Liver (tissue), 9 donors: Measurements from ENCODE around the gene NDUFS7. TPM values are rescaled to one million over a fixed set of nuclear protein-coding genes. Genes with fewer than 3 reads are reported as not detected.

Source experiments
- DNase-seq: peaks from one replicate; pipeline ENCODE4 v3.0.0-alpha.2; 2017; ENCODE audit warnings: low spot score
- H3K27ac ChIP-seq, 2 donors: one replicate each; pipeline ENCODE4 v1.7.0; 2013; ENCODE audit warnings: inconsistent platforms in 2 of 2, low read length in 2 of 2, control low read depth in 1 of 2, low read depth in 1 of 2, mild to moderate bottlenecking in 1 of 2
- H3K27me3 ChIP-seq, 4 donors: one replicate each; pipeline versions ENCODE4 v1.6.1 to v1.7.0; 2013; ENCODE audit warnings: low read length in 3 of 4, inconsistent platforms in 1 of 4, mild to moderate bottlenecking in 1 of 4, moderate library complexity in 1 of 4; ENCODE audit not compliant: control insufficient read depth in 4 of 4, insufficient read depth in 4 of 4
- H3K36me3 ChIP-seq, 4 donors: one replicate each; pipeline versions ENCODE4 v1.6.1 to v1.7.0; 2013; ENCODE audit warnings: low read length in 3 of 4, mild to moderate bottlenecking in 3 of 4, low read depth in 1 of 4, moderate library complexity in 1 of 4; ENCODE audit not compliant: control insufficient read depth in 4 of 4, insufficient read depth in 3 of 4
- H3K4me1 ChIP-seq, 4 donors: one replicate each; pipeline versions ENCODE4 v1.6.1 to v1.7.0; 2013; ENCODE audit warnings: low read length in 3 of 4, mild to moderate bottlenecking in 3 of 4, moderate library complexity in 1 of 4; ENCODE audit not compliant: control insufficient read depth in 4 of 4, insufficient read depth in 4 of 4
- H3K4me3 ChIP-seq, 3 donors: one replicate each; pipeline versions ENCODE4 v1.6.1 to v1.7.0; 2013; ENCODE audit warnings: low read length in 3 of 3, control low read depth in 1 of 3, low read depth in 1 of 3, mild to moderate bottlenecking in 1 of 3
- H3K9ac ChIP-seq, 2 donors: one replicate each; pipeline ENCODE4 v1.7.0; 2013; ENCODE audit warnings: low read length in 2 of 2, mild to moderate bottlenecking in 2 of 2, moderate library complexity in 2 of 2, control low read depth in 1 of 2, low read depth in 1 of 2
- H3K9me3 ChIP-seq, 4 donors: one replicate each; pipeline versions ENCODE4 v1.6.1 to v1.7.0; 2013; ENCODE audit warnings: low read length in 3 of 4; ENCODE audit not compliant: control insufficient read depth in 4 of 4
- EGR1 ChIP-seq, 2 donors: IDR thresholded peaks; 2 replicates each; pipeline ENCODE4 v1.6.1; 2016 to 2018; ENCODE audit warnings: antibody characterized with exemption in 2 of 2, low read depth in 2 of 2
- FOXA1 ChIP-seq: IDR thresholded peaks from 2 replicates; pipeline ENCODE4 v1.6.1; 2016; ENCODE audit warnings: antibody characterized with exemption
- FOXA2 ChIP-seq: IDR thresholded peaks from 2 replicates; pipeline ENCODE4 v1.6.1; 2016; ENCODE audit warnings: antibody characterized with exemption
- GABPA ChIP-seq, 2 donors: IDR thresholded peaks in 1 of 2; conservative IDR thresholded peaks in 1 of 2; 2 replicates each; pipeline ENCODE4 v1.6.1; 2016; ENCODE audit warnings: antibody characterized with exemption in 2 of 2, mild to moderate bottlenecking in 1 of 2, moderate library complexity in 1 of 2
- HNF4A ChIP-seq, 2 donors: conservative IDR thresholded peaks; 2 replicates each; pipeline ENCODE4 v1.6.1; 2016; ENCODE audit warnings: antibody characterized with exemption in 2 of 2, mild to moderate bottlenecking in 2 of 2
- HNF4G ChIP-seq: IDR thresholded peaks from 2 replicates; pipeline ENCODE4 v1.6.1; 2016; ENCODE audit warnings: antibody characterized with exemption
- JUND ChIP-seq, 2 donors: IDR thresholded peaks; 2 replicates each; pipeline ENCODE4 v1.6.1; 2016; ENCODE audit warnings: antibody characterized with exemption in 2 of 2
- MAX ChIP-seq: IDR thresholded peaks from 2 replicates; pipeline ENCODE4 v1.6.1; 2016; ENCODE audit warnings: antibody characterized with exemption
- NR2F2 ChIP-seq: IDR thresholded peaks from 2 replicates; pipeline ENCODE4 v1.6.1; 2016; ENCODE audit warnings: antibody characterized with exemption
- RAD21 ChIP-seq, 2 donors: IDR thresholded peaks; 2 replicates each; pipeline ENCODE4 v1.6.1; 2016; ENCODE audit warnings: antibody characterized with exemption in 2 of 2, mild to moderate bottlenecking in 2 of 2
- RXRA ChIP-seq, 2 donors: IDR thresholded peaks; 2 replicates each; pipeline ENCODE4 v1.6.1; 2017 to 2018; ENCODE audit warnings: antibody characterized with exemption in 2 of 2, mild to moderate bottlenecking in 1 of 2
- SP1 ChIP-seq: IDR thresholded peaks from 2 replicates; pipeline ENCODE4 v1.6.1; 2018; ENCODE audit warnings: antibody characterized with exemption, mild to moderate bottlenecking
- TAF1 ChIP-seq: conservative IDR thresholded peaks from 2 replicates; pipeline ENCODE4 v1.6.1; 2016; ENCODE audit warnings: antibody characterized with exemption, mild to moderate bottlenecking
- YY1 ChIP-seq: IDR thresholded peaks from 2 replicates; pipeline ENCODE4 v1.6.1; 2016; ENCODE audit warnings: antibody characterized with exemption, mild to moderate bottlenecking
- ZBTB33 ChIP-seq: IDR thresholded peaks from 2 replicates; pipeline ENCODE4 v1.6.1; 2016; ENCODE audit warnings: antibody characterized with exemption
- WGBS: extraction: QIAGEN DNeasy Blood & Tissue Kit; methylation state at CpG from one replicate; pipeline ENCODE4 v1.1.7; 2013; 5-methylcytosine and 5-hydroxymethylcytosine counted together
- polyA plus RNA-seq, 2 donors: library from polyadenylated mRNA; stranded (reverse) in 1 of 2; unstranded in 1 of 2; fragments of 200-250 nt in 1 of 2; fragments of >200 nt in 1 of 2; fragmentation: Nextera tagmentation in 1 of 2; extraction: Ambion mirVana in 1 of 2; gene quantifications; one replicate each; pipeline versions ENCODE4 v1.2.1 to v1.2.3, GENCODE V29; 2013 to 2015
- total RNA-seq, 2 donors: library from RNA; depleted of rRNA; stranded (reverse); fragments of >200 nt; gene quantifications; one replicate each; pipeline ENCODE4 v1.2.3, GENCODE V29; 2014
- TF ChIP-seq, protein P1 (sequence below): IDR thresholded peaks from 2 replicates; pipeline ENCODE4 v1.6.1; 2016; ENCODE audit warnings: antibody characterized with exemption
- TF ChIP-seq, protein P2 (sequence below): IDR thresholded peaks from 2 replicates; pipeline ENCODE4 v1.6.1; 2016; ENCODE audit warnings: antibody characterized with exemption, mild to moderate bottlenecking
- donor health status: healthy.
- donor health status: healthy.
- donor health status: healthy.
- donor health status: healthy.
- donor health status: healthy.

The NDUFS7 gene
- total and polyA plus RNA-seq, 4 donors: 54.4 to 185 (median 128) TPM

GRCh38 chr19:1423436-1424191, 39.9 kb downstream of the NDUFS7 start:
- TF ChIP-seq HNF4A (conservative IDR thresholded peaks at IDR 0.05): peak in 1 of 2 donors; percentile 11
- no peak for TF ChIP-seq TAF1
- peaks cover 16 to 40% (median 31%) of the 10 kb centered on the region in 4 donors for H3K36me3 ChIP-seq
- DNase-seq: no peak
- no peaks in the 10 kb centered on the region for H3K27me3 ChIP-seq
- H3K27ac ChIP-seq: peak overlapping the region; percentile 28 to 66
- H3K9me3 ChIP-seq: no peaks in the 10 kb centered on the region
- WGBS: 89% methylated on average over 40 of the region's 40 CpGs
- H3K9ac ChIP-seq: no peak overlapping the region
- H3K4me3 ChIP-seq: no peak overlapping the region
- peaks cover 7 to 45% (median 25%) of the 10 kb centered on the region in 4 donors for H3K4me1 ChIP-seq

GRCh38 chr19:1424192-1424955, 40.7 kb downstream of the NDUFS7 start:
- 74% methylated on average over 40 of the region's 42 CpGs for WGBS
- no peak overlapping the region for H3K4me3 ChIP-seq
- no peak overlapping the region for H3K9ac ChIP-seq
- peak overlapping the region; percentile 26 to 66 for H3K27ac ChIP-seq
- TF ChIP-seq RXRA (IDR thresholded peaks at IDR 0.05) (peak; percentile 78 to 82), TAF1 (no peak), HNF4A (conservative IDR thresholded peaks at IDR 0.05) (peak; percentile 78 to 79), NR2F2 (peak; percentile 11), HNF4G (peak; percentile 32), EGR1 (IDR thresholded peaks at IDR 0.05; ENCODE audit: low read depth in 2 of 2) (no peak), SP1 (peak; percentile 65), YY1 (peak; percentile 49), GABPA (IDR thresholded peaks at IDR 0.05 in 1 of 2, conservative IDR thresholded peaks at IDR 0.05 in 1 of 2) (no peak)
- TF ChIP-seq, protein P1, sequence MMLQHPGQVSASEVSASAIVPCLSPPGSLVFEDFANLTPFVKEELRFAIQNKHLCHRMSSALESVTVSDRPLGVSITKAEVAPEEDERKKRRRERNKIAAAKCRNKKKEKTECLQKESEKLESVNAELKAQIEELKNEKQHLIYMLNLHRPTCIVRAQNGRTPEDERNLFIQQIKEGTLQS: no peak
- peaks cover 7 to 44% (median 26%) of the 10 kb centered on the region in 4 donors for H3K4me1 ChIP-seq
- peaks cover 14 to 39% (median 29%) of the 10 kb centered on the region in 4 donors for H3K36me3 ChIP-seq
- no peaks in the 10 kb centered on the region for H3K27me3 ChIP-seq
- H3K9me3 ChIP-seq: no peaks in the 10 kb centered on the region
- DNase-seq: peak; percentile 57

DNA sequence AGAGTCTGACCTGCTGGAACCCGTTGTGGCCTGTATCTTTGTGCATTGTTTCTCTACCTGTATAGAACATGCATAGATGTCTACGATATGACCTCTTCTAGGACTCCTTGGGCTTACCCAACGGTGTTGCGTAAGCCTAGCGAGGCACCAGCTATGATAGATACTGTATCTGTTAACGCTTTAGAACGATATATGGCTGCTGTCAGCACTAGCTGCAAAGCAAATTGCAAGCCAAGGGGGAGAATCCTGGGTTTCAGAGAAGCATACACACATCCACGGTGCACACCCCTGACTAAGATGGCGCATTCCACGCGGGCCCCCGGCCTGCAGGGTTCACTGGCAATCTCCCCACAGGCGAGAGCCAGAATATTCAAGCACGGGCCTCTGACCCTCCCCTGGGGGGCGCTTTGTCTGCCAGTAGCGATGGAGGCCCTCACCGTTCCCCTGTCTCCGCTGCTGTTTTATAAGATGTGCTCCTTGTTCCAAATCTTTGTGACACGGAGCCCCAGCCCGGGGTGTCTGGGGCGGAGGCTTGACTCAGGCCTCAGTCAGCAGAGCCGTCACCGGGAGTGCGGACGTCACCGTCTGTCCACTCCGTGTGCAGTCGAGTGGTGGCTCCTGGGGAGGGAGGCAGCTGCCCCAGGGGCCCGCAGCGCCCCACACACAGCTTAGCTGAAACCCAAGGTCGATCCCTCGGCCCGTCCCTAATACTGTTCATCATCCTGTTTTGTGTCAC, 41.6 kb downstream of the NDUFS7 start:
- no peak overlapping the region for H3K4me3 ChIP-seq
- no peak overlapping the region for H3K9ac ChIP-seq
- DNase-seq: no peak
- peaks cover 7 to 48% (median 28%) of the 10 kb centered on the region in 4 donors for H3K4me1 ChIP-seq
- H3K27ac ChIP-seq: no peak overlapping the region
- peaks cover 15 to 33% (median 29%) of the 10 kb centered on the region in 4 donors for H3K36me3 ChIP-seq
- WGBS: 90% methylated on average over 33 of the region's 33 CpGs
- no peaks in the 10 kb centered on the region for H3K9me3 ChIP-seq
- H3K27me3 ChIP-seq: no peaks in the 10 kb centered on the region
- no peak for TF ChIP-seq MAX
- no peak for TF ChIP-seq FOXA2
- TF ChIP-seq, protein P1: no peak
- TF ChIP-seq EGR1 (IDR thresholded peaks at IDR 0.05; ENCODE audit: low read depth in 2 of 2): no peak
- no peak for TF ChIP-seq HNF4G
- TF ChIP-seq RXRA (IDR thresholded peaks at IDR 0.05): no peak
- no peak for TF ChIP-seq JUND (IDR thresholded peaks at IDR 0.05)
- no peak for TF ChIP-seq TAF1
- no peak for TF ChIP-seq HNF4A (conservative IDR thresholded peaks at IDR 0.05)
- no peak for TF ChIP-seq RAD21 (IDR thresholded peaks at IDR 0.05)
- no peak for TF ChIP-seq NR2F2
- TF ChIP-seq FOXA1: no peak
- no peak for TF ChIP-seq YY1
- TF ChIP-seq GABPA (IDR thresholded peaks at IDR 0.05 in 1 of 2, conservative IDR thresholded peaks at IDR 0.05 in 1 of 2): no peak
- TF ChIP-seq ZBTB33: no peak
- TF ChIP-seq, protein P2, sequence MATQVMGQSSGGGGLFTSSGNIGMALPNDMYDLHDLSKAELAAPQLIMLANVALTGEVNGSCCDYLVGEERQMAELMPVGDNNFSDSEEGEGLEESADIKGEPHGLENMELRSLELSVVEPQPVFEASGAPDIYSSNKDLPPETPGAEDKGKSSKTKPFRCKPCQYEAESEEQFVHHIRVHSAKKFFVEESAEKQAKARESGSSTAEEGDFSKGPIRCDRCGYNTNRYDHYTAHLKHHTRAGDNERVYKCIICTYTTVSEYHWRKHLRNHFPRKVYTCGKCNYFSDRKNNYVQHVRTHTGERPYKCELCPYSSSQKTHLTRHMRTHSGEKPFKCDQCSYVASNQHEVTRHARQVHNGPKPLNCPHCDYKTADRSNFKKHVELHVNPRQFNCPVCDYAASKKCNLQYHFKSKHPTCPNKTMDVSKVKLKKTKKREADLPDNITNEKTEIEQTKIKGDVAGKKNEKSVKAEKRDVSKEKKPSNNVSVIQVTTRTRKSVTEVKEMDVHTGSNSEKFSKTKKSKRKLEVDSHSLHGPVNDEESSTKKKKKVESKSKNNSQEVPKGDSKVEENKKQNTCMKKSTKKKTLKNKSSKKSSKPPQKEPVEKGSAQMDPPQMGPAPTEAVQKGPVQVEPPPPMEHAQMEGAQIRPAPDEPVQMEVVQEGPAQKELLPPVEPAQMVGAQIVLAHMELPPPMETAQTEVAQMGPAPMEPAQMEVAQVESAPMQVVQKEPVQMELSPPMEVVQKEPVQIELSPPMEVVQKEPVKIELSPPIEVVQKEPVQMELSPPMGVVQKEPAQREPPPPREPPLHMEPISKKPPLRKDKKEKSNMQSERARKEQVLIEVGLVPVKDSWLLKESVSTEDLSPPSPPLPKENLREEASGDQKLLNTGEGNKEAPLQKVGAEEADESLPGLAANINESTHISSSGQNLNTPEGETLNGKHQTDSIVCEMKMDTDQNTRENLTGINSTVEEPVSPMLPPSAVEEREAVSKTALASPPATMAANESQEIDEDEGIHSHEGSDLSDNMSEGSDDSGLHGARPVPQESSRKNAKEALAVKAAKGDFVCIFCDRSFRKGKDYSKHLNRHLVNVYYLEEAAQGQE: no peak
- TF ChIP-seq SP1: no peak
